NCI-H774 (cell line): ENCODE measurements around the gene ERC1.
"Not testable (repeated sequence)": the region's sequence is repeated elsewhere in the genome, so short reads cannot be mapped to it uniquely, and the experiment has no call there.

Experiments used
- DNase-seq: peaks from one replicate; lab custom pipeline; 2025; lab: John Stamatoyannopoulos, UW

ERC1 gene

GRCh38 chr12:988646-989045, 2.4 kb upstream of the ERC1 start:
- DNase-seq = no peak

- DNase-seq = no peak
Observed at GRCh38 chr12:989051-989450, 2.0 kb upstream of the ERC1 start.

- peak; percentile 48 for DNase-seq
Observed at GRCh38 chr12:989751-990660, 1.0 kb upstream of the ERC1 start.

- peak; percentile 75 for DNase-seq
Observed at GRCh38 chr12:991350-992333, 619 bp downstream of the ERC1 start.

DNA sequence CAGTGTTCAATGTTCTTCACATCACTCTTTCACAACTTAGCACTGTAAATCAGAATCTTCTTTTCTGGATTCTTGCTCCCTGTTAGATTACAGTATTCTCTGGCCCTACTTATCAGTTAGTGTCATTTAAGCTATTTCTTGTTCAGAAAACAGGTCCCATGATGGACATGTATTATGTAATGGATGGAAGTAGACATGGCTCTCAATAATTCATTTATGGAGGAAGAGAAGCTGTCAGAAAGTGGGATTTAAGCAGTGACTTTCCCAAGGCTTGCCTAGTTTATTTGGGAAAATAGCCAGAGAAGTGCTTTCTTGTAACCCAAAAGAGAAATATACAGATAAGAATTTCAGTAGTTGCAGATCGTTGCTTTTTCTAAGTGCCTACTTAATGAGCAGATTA, 1.6 kb downstream of the ERC1 start:
- DNase-seq = no peak

- no peak for DNase-seq
Observed at GRCh38 chr12:996881-997280, 5.9 kb downstream of the ERC1 start.

DNA sequence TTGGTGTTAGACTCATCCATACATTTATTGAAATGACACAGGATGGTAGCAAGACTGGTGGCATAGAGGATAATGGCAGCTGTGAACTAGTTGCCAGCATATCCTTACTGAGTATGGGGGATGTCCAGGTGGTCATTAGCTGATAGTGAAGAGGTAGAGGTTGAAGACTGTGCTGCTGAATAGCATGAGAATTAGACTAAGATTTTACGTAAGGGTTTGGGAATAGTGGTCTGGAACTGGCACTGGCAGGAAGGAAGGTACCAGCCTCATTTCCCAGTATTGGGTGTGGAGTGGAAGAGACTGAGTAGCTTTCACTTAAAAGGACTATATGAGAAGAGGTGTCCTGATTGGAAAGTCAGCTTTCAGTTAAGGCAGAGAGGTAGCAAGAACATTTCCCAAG, 6.5 kb downstream of the ERC1 start:
- DNase-seq = no peak

DNA sequence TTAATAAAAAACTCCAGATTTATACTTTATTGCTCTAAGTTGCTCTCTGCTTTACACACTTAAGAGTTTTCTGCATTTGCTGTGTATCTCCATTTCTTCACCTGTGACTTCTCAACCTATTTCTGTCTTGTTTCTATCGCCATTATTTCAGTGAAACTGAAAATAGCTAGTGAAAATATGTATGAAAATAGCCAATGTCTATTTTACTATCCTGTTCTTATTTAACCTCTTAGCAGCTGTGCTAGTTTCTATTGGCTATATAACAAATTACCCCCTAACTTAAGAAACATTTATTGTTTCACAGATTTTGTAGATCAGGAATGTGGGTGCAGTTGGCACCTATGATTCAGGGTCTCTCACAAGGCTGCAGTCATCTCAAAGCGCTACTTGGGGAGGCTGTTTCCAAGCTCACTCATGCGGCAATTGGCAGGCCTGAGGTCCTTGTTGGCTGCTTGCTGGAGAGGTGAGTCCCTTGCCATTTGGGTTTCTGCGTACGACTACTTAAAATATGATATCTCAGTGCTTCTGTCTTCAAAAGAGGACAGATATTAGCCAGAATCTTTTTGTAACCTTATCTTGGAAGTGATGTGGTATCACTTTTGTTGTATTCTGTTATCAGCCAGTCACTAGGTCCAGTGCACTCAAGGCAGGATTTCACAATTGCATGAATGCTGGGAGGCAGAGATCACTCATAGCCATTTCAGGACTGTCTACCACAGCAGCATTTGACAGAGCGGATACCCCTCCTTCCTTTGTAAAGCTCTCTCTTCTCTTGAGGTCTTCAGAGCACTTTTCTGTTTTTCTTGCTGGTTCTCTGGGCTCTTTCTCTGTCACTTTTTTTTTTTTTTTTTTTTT, 7.2 kb downstream of the ERC1 start:
- no peak for DNase-seq

DNA sequence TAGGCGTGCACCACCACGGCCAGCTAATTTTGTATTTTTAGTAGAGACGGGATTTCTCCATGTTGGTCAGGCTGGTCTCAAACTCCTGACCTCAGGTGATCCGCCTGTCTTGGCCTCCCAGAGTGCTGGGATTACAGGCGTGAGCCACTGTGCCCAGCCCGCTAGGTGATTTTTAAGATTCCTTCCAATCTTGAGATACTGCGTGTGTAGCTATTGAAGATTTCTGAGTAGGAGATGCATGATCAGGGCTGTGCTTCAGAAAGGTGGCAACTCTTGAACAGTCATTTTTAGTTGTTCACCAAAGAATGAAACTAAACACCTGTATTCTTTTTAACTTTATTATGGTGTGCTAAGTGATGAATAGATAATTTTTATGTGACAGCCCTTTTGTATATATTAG, 8.7 kb downstream of the ERC1 start:
- not testable (repeated sequence) for DNase-seq

DNA sequence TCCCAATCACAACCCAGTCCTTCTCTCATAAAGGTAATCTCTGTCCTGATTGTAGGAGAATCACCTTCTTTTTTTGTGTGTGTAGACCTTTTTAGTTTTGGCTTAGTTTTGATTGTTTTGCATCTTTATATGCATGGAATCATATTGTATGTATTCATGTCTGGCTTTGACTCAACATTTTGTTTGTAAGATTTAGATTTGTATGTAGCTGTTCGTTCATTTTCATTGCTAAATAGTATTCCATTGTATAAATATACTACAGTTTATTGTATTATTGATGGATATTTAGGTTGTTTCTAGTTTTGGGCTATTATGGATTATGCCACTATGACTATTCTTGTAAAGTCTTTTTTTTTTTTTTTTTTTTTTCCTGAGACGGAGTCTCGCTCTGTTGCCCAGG, 10.5 kb downstream of the ERC1 start:
- no peak for DNase-seq

DNA sequence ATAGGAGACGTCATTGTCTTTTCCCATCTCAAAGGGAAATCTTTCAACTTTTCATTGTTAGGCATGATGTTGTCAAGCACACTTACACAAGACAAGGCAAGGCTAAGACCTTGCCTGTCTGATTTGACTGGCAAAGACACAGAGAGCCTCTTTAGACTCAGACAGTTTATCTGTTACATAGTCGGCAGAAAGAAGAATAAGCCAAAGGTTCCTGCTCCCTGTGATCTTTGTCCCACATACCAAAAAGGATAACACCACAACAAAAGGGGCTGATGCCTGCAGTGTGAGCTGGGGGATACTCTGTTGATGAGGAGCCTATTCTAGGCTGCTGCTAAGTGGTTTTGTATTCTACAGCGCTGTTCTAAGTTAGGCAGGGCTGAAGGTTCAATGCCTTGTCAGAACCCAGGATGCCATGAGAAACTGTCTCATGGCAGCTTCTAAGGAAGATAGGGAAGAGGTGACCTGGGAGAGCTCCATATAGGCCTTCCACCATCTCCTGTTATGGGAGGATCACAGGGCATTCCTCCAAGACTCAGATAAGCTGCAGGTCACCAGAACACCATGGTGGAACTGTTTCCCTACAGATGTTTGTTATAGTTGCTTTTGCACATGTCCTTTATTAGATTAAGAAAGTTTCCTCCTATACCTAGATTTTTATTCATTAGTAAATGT, 12.7 kb downstream of the ERC1 start:
- DNase-seq = no peak

GRCh38 chr12:1006255-1006654, 15.2 kb downstream of the ERC1 start:
- DNase-seq = no peak

GRCh38 chr12:1007276-1007675, 16.3 kb downstream of the ERC1 start:
- DNase-seq = no peak

DNA sequence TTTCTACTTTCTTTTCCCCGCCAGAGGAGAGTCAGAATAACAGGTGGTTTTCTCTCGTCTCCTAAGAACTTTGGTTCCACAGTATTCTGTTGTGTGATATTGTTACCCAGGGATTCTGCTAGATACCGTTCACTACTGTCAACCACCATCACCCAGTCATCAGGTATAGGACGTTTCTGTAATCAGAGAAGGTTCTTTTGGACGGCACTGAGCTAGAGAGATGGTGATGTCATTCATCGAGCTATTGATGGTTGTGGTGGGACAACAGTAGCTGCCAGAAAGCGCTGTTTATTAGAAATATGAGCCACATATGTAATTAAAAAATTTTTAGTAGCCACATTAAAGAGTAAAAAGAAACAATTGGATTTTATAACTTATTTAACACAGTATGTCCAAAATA, 17.0 kb downstream of the ERC1 start:
- no peak for DNase-seq

GRCh38 chr12:1011091-1011490, 20.1 kb downstream of the ERC1 start:
- no peak for DNase-seq

DNA sequence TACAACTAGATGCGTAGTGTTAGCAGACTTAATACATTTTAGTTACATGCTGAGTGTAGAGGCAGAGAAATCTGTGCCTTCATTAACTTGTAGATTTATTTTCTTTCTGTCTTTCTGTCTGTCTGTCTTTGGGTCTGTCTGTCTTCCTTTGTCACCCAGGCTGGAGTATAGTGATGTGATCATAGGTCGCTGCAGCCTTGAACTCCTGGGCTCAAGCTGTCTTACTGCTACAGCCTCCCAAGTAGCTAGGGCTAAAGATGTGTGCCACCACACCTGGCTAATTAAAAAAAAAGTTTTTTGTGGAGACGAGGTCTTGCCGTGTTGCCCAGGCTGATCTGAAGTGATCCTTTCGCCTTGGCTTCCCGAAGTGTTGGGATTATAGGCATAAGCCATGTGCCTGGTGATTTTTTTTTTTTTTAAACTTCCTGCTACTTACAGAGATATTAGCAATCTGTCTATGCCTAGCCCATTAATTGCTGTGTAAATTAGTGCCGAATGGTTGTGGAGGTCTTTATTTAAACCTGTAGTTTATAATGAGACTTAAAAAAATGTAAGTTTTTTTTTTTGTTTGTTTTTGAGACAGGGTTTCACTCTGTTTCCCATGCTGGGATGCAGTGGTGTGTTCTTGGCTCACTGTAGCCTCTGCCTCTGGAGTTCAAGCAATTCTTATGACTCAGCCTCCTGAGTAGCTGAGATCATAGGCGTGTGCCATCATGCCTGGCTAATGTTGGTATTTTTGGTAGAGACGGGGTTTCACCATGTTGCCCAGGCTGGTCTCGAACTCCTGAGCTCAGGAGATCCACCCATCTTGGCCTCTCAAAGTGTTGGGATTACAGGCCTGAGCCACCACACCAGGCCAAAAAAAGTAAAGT, 22.8 kb downstream of the ERC1 start:
- no peak for DNase-seq

GRCh38 chr12:1019283-1019682, 28.3 kb downstream of the ERC1 start:
- DNase-seq = no peak

GRCh38 chr12:1020389-1020788, 29.4 kb downstream of the ERC1 start:
- no peak for DNase-seq

DNA sequence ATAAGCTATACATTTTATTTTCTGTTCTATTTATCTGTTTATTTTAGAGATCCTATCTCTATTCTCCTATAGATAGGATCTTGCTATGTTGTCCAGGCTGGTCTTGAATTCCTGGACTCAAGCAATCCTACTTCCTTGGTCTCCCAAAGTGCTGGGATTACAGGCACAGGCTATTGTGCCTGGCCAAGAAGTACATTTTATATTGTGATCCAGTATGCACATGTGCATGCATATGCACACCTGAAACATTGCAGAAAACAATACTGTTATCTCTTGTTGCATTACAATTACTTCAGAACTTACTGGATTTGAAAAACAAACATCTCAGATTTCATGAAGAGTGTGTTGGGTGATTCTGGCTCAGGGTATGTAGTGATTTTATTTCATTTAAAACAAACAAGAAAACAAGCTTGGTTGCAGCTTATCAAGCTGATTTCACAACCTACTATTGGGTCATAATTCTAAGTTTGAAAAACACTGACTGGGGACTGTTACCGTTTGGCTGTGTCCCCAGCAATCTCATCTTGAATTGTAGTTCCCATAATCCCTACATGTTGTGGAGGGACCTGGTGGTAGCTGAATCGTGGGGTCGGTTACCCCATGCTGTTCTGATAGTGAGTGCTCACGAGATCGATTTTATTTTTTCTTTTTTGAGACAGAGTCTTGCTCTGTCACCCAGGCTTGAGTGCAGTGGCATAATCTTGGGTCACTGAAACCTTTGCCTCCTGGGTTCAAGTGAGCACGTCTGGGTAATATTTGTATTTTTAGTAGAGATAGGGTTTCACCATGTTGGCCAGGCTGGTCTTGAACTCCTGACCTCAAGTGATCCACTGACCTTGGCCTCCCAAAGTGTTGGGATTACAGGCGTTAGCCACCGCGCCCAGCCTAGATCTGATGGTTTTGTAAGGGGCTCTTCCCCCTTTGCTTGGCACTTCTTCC, 31.3 kb downstream of the ERC1 start:
- DNase-seq = no peak
